NCI-H345 (cell line): ENCODE data around the gene GDA.

ENCODE experiments used
- DNase-seq: peaks from one replicate; lab custom pipeline; 2025; lab: John Stamatoyannopoulos, UW

Gene GDA

DNA sequence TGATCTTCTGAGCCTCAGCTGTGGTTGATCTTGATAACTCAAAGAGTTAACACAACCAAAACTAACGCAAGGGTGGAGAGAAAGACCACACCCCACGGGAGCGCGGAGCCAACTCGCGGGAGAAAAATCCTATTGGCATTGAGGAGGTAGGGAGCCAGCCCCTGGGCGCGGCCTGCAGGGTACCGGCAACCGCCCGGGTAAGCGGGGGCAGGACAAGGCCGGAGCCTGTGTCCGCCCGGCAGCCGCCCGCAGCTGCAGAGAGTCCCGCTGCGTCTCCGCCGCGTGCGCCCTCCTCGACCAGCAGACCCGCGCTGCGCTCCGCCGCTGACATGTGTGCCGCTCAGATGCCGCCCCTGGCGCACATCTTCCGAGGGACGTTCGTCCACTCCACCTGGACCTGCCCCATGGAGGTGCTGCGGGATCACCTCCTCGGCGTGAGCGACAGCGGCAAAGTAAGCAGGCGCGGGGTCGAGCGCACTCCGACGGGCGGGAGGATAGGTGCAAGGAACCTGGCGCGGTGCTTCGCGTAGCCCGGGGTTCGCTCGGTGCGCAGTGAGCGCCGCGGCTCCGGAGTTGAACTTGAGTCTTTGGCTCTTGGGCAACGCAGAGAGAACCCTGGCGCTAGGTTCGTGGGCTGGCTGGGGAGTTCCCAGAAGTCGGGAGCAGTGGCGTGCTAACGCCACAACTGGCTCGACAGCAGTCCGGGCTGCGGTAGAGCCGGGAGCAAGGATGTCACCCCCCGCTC is at the start of gene GDA:
Gene GDA (plus strand): TSS at position 210 of the 745 bp plus-strand sequence. CDS start 120 bp downstream, at position 330.
- no peak for DNase-seq

DNA sequence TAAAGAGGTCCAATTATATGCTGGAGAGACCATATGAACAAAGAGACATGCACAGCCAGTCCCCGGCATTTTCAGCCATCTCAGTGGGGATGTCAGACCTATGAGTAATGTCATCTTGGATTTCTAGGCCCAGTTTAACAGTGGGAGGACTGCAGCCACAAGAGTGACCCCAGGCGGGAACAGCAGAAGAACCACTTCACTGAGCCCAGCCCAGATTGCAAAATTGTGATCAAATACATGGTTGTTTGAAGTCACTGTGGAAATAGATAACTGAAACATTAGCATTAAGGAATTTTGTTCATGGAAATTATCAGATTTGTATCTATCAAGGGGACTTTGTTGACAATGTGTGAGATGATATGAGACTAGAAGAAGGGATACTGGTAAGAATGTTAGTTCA is 46.7 kb upstream of the GDA start:
- no peak for DNase-seq

DNA sequence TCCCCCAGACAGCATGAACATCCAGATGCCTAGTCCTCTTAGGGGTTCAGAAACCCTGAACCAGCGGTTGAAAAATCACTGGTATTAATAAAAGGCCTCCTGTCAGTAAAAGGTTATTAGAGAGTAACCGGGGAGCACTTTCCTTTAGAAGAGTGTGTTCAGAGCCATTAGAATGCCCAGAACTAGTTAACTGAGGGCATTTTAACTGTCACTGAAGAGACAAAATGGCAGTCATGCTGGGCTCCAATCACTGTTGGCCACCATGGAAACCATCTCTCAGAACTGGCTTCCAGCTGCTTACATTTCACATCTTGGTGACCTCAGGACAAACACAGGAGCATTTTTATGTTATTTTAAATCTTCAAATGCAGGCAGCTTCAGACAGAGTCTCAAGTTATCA is 36.2 kb upstream of the GDA start:
- DNase-seq = no peak

DNA sequence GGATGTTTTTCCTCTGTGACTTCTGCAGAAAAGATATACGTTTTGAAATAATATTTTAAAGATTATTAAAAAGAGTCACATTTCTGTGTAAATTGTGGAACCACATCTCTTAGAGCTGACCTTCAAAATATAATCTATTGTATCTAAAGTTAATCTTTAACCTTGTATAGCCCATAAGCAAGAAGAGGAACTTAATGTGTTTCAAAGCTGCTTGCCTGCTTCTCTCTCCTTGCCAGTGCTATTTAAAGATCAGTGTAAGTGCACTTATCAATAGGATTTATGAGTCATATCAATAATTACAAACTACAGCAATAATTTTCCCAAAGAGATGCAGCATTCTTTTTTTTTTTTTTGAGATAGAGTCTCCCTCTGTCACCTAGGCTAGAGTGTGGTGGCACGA is 29.4 kb upstream of the GDA start:
- no peak for DNase-seq

DNA sequence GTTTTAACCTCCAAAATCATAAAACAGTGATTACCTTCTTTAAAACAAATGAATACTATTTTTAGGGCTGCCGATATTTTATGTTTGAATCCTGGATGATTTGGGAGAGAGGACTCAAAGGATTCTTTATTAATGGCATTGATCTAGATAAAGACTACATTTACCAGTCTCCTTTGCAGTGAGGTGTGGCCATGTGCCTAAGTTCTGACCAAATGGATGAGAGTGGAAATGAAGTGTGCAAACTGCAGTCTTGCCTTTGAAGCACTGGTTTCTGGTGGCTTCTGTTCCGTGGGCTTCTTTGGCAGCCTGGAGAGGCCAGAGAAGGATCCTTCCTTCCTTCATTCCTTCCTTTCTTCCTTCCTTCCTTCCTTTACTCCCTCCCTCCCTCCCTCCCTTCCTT is 24.3 kb upstream of the GDA start:
- no peak for DNase-seq

DNA sequence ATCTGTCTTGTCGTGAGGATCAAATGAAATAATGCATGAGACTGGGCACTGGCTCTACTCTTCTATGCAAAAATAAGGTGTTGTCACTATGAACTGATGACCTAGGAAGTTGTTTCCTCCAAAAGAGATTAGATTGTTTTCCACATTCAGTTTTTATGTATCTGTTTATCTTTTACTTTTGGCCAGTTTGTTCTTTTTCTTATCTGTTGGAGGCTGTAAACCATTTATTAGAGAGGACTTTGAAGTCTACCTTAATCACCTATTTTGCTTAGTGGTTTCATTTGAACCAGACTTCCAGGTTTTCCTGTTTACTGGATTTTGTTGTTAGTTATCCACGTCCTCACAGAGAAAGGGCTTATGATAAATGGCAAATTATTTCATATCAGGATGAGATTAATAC is 21.5 kb upstream of the GDA start:
- no peak for DNase-seq

DNA sequence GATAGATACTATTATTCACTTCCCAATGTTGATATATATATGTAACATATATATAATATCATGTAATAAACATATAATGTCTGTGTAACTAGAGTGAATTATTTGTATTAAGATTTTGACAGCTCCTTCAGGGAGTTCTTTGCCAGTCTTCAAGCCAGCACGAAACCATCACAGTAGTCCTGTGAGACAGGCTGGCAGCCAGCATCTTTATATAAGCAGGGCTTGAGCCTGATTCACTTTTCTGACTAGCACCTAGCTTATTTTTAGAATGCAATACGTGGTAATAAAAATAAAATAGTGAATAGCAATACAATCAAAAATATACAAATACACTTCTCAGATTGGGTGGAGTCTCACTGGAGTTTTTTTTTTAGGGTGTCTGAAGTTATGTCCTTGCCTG is 20.7 kb upstream of the GDA start:
- no peak for DNase-seq

DNA sequence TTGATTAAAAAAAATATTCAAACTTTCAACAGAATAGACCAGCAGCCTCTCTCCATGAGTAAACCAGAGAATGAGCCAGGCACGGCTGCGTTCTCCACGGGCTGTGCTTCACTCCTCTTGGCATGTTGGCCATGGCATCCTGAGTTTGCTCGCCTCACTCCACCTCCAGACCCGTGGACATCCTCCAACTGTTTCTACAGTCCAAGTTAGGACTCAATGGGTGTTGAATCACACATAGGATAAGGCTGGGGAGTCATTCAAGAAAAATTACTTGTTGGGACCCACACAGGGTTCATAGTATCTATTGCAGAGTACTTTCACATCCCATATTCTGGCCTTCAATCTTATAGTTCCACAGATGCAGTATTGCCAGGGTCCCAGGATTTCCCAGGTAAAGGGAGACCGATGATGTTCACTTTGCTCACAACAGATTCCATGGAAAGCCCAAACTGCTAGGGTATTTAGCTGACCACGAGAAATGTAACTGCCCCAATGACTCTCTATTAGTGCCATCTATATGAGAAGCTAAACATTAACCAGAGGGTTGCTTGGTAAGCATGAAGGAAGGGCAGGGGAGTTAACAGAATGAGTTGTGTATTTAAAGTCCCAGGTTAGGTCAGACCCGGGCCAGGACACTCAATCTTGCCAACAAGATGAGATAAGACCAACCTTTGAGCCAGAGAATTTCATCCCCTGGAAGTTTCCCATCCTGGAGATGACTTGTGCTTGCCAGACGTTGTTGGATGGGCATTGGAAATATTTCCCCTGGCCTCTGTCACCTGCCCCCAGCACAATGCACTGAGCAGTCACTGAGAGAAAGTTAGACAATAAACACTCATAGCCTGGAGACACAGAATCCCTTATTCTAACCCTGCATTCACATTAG is 19.7 kb upstream of the GDA start:
- DNase-seq = no peak

DNA sequence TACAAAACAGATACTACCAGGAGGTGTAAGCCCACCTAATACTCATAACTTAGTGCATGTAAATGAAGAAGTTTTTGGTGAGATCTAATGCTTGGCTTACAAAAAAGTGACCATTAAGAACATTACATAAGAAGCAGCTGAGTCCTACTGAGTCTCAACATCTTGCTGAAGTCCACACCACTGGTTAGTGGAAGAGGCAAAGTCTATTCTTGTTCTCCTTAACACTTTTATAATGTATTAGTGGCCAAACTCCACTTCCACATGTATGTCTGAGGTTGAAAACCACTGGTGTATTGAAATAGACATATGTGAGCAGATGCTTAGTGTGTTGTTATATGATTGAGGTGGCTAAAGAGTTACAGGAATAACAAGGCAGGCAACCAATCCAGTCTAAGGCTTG is 18.9 kb upstream of the GDA start:
- no peak for DNase-seq

DNA sequence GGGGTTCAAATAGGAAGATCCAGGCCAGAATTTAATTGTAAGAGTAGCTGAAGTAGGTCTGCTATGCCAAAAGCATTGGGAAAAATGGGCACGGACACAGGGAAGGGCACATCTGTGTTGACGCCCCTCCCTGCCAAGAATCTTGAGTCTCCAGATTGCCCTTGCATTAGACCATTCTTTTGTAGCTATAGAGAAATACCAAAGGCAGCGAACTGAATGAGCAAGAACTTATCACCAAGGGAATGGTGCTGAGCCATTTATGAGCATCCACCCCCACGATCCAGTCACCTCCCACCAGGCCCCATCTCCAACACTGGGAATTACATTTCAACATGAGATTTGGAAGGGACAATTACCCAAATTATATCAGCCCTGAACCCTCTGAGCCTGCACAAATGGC is 18.0 kb upstream of the GDA start:
- DNase-seq = no peak

DNA sequence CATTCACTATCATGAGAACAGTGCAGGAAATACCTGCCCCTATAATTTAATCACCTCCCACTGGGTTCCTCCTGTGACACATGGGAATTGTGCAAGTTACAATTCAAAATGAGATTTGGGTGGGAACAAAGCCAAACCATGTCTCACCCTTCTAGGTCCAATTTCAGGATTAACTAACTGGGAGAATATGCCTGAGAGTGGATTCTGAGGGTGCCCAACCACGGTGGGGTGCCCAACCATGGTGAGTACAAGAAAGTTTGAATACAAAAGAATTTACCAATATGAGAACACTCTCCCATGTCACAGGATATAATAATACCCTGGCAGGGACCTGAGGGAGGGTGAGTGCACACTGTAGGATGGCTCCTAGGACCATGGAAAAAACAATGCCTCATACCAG is 17.2 kb upstream of the GDA start:
- no peak for DNase-seq

DNA sequence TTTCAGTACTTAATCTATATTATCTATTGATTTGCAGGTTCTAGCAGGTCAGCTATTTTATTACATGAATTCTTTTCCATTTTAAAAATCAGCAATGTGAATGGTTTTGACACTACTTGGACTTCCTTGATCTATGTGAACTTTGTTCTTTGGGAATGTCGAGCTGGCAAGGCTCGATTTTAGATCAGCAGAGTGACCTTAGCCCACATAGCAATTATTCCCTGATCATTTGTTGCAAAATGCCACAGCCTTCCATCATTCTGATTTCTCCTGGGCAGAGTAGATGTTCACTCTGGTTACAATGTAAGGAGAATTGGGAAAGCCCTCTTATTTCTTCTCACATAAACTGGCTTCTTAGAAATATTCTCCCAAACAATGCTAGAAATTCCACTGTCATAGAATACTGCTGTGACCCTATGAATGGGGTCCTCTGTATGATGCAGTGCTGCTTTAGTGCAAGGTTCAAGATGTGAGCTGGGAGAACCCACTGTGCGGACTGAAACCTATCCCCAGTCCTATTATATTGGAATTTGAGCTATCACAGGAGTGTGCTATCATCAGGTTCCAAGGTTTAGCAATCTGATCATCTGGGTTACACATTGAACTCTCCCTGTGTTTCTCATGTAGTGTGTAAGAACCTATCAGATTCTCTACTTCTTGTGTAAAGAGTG is 15.7 kb upstream of the GDA start:
- no peak for DNase-seq

DNA sequence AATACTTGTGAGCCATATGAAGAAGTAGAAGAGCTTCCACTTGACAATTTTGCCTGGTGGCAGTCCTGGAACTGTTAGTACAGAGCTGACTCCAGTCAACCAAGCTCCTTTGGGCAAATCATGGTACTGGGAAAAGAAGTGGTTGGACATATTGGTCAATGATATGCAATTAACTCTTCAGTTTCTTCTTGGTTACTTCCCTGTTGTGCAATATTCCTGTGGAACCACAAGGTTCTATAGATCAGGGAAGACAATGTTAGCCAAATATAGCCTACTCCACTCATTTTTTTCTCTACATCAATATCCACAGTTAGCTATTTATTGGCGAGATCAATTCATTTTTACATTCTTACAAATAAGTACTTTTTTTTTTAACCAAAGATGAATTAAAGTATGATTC is 14.4 kb upstream of the GDA start:
- DNase-seq = no peak

DNA sequence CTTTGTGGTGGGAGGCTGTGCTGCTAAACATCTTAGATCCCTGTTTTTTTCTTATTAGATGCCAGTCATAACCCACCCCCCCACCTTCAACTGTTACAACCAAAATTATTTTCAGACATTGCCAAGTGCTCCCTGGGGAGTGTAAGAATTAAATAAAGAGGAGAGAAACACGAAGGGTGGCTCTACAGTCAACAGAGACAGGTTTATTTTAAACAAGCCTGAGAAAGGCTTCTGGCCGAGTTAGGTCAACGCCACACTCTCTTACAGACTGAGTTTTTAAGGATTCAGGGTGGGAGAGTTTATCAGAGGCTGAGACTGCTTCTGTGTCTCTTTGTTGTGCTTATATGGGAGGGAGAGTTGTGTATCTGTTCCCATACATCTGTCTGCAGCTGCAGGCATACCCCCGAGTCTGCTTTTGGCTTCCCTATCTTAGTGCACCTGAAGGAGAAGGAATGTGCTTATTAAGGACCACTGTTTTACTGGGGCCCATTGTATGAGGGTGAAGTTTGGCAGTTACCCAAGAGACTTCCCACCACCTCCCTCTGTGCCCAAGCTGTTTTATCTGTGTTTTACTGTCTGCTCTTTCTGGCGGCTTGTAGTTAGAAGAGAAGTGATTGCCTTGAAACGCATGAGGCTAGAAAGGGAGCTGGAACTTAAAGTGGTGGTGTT is 11.4 kb upstream of the GDA start:
- no peak for DNase-seq

DNA sequence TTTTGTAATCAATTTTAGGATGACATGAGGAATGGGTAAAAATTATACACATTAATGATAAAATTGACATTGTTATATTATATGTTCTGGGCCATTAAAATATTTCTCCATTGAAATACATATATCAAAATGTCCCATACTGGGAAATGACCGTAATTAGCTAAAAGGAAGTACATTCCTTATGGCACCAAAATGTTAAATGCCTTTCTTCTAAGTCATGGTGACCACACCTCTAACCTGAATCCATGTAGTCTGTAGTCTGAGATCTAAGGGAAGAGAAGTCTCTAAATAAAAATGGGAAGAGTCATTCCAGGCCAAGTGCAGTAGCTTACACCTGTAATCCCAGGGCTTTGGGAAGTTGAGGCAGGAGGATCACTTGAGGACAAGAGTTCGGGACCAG is 10.0 kb upstream of the GDA start:
- no peak for DNase-seq

DNA sequence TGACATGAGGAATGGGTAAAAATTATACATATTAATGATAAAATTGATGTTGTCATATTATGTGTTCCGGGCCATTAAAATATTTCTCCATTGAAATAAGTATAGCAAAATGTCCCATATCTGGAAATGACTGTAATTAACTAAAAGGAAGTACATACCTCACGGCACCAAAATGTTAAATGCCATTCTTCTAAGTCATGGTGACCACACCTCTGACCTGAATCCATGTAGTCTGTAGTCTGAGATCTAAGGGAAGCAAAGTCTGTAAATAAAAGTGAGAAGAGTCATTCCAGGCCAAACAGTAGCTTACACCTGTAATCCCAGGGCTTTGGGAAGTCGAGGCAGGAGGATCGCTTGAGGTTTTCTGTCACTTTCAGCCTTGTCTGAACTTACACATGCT is 8.7 kb upstream of the GDA start:
- DNase-seq = no peak

DNA sequence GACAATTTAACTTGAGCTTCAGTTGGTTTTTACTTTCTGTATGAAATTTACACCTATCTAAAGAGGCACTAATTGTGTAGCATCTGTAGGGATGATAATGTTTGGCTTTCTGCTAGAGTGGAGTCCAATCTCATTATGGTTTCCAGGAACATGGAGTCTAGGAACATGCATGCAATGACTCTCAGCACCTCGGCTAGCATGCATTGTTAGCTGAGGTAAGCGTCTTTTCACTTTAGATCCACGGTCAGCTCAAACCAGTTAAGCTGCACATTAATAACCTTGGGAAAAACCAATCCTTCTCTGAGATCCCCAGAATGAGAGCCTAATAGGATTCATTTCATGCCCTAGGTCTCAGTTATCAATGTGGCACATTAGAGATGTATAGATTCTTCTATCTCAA is 7.8 kb upstream of the GDA start:
- DNase-seq = no peak

DNA sequence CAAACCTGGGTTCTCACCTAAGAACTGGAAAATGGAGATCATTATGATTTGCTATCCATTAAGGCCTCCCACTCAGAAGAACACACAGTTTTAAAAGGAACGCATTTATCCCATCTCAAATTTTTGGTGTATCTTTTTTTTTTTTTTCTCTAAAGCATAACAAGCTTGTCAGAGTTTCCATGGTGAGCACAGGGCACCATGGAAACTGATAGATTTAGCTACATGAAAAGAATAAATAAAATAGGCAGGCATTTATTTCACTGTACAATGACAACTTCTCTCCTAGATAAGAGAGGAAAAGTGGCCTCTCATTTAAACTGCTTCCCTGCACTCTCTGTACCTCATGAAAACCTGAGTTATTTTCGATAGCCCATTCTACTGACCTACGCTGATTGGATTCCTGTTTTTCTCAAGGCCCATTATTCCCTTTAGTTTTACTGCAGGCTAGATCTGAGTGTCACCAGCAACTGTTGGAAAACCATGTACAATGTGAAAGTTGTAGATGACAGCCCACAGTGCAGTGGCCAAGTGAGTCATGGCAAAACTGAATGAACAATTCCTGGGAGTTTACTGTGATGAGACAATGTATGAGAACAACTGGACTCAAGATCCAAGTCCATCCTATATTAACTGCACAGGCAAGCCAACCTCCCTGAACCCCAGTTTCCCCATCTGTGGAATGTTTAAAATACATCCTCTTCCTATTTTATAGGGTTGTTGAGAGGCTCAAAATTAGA is 4.3 kb upstream of the GDA start:
- DNase-seq = no peak

DNA sequence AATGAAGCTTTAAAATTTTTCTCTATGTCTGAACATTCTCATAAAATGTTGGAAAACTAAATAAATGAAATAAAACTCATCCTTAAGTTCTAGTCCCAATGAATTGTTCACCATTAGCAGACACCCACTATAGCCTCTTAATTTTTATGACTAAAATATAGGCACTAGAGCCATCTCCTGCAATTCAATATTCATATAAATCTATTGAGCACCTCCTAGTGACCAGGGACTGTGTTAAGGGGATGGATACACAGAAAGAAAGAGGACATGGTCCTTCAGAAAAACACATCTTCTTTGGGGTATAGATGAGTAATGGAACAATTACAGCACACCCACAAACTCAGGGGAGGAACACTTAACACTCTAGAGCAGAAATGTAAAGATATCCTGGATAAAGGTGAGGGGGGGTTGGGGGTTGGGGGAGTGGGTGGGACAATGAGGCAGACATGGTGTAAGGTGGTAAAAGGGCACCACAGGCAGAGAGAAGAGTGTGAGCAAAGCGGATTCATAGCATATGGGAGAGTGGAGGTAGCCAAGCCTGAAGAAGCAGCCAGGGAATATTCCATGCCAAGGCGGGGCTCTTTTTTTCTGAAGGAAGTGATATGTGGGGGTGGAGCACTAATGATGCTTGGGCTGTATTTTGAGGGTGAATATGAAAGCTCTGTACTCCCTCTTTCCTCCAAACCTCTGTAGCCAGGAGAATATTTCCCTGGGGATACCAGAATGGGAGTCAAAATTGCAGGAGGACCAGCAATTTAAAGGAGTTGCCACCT is 3.3 kb upstream of the GDA start:
- DNase-seq = no peak

DNA sequence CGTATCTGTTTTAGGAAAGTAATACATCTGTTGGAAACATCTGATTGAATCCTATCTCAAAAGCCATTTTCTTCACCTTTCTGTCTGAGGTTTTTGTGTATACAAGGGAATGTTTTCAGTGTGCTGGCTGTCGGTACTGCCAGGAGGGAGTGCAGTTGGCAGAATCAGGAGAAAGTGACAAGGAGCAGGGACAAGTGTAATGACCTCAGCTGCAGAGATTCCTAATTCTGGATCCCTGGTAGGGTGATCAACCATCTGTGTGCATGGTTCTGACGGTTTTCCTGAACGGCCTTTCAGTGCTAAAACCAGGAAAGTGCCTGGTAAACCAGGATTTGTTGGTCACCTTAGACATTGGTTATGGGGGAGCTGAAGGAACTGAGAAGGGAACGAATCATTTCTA is 1.6 kb upstream of the GDA start:
- no peak for DNase-seq

DNA sequence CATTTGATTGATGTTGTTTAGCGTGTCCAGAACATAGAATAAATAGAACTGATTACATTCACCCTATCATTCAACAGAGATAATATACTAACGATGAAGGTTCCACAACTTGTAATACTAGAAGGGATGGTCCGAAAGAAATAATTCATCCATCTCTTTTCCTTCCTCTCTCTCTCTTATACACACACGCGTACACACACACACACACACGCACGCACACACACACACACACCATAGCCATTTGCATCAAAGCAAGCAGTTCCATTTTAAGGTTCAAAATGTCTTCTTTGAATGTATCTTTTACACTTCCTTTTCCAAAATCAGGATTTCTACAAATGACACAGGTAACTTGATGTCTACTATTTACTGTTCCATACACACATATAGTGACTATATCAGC is 887 bp downstream of the GDA start:
- no peak for DNase-seq
